Measurements from ENCODE around the gene FDX2.
"Not testable (repeated sequence)": the region's sequence is repeated elsewhere in the genome, so short reads cannot be mapped to it uniquely, and the experiment has no call there.

The FDX2 gene

GRCh38 chr19:10282043-10282442, 33.8 kb downstream of the FDX2 start:
- DNase-seq = not testable (repeated sequence)

GRCh38 chr19:10279737-10280442, 35.9 kb downstream of the FDX2 start:
- no peak for DNase-seq

DNA sequence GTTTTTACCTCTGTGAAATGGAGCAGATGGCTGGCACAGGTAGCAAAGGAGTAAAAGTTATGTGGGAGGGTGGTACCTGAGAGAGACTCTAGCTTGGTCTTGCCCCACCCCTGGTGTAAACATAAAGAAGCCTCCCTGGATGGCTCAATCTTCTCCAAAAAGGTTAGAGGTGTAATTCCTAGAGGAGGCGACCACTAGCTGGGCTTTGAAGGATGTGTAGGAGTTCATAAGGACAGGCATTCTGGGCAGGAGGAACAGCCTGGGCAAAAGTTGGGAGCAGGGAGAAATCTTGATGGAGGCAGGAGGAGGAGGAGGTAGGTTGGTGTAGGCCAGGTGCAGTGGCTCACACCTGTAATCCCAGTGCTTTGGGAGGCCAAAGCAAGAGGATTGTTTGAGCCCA, 36.9 kb downstream of the FDX2 start:
- DNase-seq = no peak

DNA sequence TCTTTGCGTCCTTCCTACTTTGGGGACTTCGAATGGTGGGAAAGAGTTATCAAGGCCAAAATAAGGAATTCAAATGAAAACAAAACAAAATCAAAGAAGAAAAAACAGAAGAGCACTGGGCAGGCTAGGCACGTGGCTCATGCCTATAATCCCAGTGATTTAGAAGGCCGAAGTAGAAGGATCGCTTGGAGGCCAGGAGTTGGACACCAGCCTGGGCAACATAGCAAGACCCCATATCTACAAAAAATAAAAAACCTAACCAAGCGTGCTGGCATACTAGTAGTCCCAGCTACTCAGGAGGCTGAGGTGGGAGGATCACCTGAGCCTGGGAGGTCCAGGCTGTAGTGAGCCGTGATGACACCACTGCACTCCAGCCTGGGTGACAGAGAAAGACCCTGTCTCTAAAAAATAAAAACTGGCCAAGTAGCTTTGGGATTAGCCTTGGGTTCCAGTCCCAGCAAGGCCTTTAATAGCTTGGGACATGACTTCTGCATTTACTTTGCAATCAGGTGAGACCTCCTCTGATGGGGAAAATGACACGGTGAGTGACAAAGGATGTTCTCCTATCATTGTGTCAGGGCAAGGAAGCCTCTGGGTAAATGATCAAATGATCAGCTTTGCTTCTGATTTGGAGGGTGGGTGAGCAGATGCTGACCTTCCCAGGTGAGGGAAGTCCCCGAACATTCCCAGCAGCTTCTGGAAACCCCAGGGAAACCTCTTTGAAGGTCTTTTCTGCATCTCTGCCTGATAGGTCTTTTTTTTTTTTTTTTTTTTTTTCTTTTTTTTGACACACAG, 37.8 kb downstream of the FDX2 start:
- DNase-seq = no peak

GRCh38 chr19:10274589-10274988, 41.2 kb downstream of the FDX2 start:
- no peak for DNase-seq

GRCh38 chr19:10271543-10272086, 44.2 kb downstream of the FDX2 start:
- DNase-seq = no peak

- peak; percentile 60 for DNase-seq
Observed at GRCh38 chr19:10270616-10271394, 45.0 kb downstream of the FDX2 start, which contains the start of gene ICAM1. Gene ICAM1, plus strand, starts transcription at chr19:10271120. Its CDS starts 40 bp downstream, at chr19:10271160.

GRCh38 chr19:10270180-10270615, 45.6 kb downstream of the FDX2 start:
- DNase-seq = peak; percentile 53

GRCh38 chr19:10269333-10270179, 46.3 kb downstream of the FDX2 start:
- peak; percentile 87 for DNase-seq

- no peak for DNase-seq
Observed at GRCh38 chr19:10268071-10268470, 47.7 kb downstream of the FDX2 start.

DNA sequence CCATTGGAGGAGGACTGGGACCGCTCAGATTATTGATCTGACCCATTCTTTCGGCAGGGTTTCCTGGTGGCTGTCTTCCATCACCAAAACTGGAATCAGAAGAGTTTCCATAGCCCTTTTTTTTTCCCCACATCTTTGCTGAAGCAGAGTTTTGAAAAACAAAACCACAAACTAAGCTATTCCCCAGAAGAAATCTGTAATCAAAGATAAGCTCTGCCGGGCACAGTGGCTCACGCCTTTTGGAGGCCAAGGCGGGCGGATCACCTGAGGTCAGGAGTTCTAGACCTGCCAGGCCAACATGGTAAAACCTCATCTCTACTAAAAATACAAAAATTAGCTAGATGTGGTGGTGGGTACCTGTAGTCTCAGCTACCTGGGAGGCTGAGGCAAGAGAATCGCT, 49.1 kb downstream of the FDX2 start:
- no peak for DNase-seq

DNA sequence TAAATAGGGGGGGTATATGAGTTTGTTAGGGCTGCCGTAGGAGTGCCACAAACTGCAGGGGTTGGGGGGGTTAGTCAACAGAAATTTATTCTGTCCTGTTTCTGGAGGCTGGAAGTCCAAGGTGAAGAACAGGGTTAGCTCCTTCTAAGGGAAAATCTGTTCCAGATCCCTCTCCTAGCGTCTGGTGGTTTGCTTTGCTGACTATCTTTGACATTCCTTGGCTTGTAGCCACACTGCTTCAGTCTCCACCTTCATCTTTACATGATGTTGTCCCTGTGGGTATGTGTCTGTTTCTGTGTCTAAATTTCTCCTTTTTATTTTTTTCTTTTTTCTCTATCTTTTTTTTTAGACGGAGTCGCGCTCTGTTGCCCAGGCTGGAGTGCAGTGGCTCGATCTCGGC, 53.0 kb downstream of the FDX2 start:
- no peak for DNase-seq

GRCh38 chr19:10260141-10260584, 55.7 kb downstream of the FDX2 start:
- DNase-seq = no peak

Data from activated CD4-positive, alpha-beta T cell treated with anti-CD3 and anti-CD28 coated beads, Interleukin-2, amount 50 U/mL, for 1 hour (primary cell).